Left forelimb (tissue), 1 donor: ENCODE measurements around the gene FAM50A.
A peak's percentile ranks its signal among the peaks of the same experiment; 100 is the strongest.

Source experiments
- DNase-seq: peaks from one replicate; pipeline ENCODE4 v3.0.0-alpha.2; 2018; ENCODE audit warnings: low spot score

Gene FAM50A

DNA sequence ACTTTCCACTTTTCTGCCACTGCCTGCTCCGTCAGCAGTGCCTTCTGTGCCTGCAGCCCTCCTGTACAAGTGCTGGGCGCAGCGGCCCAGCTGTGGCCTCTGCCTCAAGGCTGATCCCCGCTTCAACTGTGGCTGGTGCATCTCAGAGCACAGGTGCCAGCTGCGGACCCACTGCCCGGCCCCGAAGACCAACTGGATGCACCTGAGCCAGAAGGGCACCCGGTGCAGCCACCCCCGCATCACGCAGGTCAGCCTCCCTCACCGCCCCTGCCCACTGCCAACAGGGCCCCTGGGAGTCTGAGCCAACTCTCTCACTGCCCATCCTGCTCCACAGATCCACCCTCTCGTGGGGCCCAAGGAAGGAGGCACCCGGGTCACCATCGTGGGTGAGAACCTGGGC, 21.7 kb downstream of the FAM50A start:
- DNase-seq: no peak

DNA sequence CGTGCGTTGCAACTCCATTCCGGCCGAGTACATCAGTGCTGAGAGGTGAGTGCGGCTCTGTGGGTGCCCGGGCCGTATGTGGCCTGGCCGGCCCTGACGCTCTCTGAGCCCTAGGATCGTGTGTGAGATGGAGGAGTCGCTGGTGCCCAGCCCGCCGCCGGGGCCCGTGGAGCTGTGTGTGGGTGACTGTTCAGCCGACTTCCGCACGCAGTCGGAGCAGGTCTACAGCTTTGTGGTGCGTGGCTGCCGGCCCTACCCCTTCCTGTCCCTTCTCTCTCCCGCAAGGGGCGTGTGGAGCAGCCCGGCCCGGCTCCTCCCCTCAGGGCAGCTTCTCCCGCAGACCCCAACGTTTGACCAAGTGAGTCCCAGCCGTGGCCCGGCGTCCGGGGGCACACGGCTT, 22.1 kb downstream of the FAM50A start:
- DNase-seq: no peak

DNA sequence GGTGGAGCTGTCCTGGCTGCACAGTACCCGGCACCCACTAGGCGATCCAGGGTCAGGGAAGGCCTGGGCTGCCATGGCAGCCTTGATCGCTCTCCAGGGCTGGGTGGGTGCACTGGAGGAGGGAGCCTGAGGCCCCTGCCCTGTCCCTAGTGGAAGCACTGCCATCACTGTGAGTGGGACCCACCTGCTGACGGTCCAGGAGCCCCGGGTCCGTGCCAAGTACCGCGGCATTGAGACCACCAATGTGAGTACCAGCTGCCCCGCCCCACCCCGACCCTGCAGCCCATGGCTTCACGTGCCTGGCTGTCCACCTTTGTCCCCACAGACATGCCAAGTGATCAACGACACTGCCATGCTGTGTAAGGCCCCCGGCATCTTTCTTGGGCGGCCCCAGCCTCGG, 23.0 kb downstream of the FAM50A start:
- DNase-seq: no peak

DNA sequence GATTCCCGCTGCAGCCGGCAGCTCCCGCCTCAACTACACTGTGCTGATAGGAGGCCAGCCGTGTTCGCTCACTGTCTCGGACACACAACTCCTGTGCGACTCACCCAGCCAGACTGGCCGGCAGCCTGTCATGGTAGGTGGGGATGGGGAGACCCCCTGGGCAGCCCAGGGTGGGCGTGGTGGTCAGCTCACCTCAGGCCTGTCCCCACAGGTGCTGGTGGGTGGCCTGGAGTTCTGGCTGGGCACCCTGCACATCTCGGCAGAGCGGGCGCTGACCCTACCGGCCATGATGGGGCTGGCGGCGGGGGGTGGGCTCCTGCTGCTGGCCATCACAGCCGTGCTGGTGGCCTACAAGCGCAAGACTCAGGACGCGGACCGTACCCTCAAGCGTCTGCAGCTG, 23.6 kb downstream of the FAM50A start:
- DNase-seq: no peak

DNA sequence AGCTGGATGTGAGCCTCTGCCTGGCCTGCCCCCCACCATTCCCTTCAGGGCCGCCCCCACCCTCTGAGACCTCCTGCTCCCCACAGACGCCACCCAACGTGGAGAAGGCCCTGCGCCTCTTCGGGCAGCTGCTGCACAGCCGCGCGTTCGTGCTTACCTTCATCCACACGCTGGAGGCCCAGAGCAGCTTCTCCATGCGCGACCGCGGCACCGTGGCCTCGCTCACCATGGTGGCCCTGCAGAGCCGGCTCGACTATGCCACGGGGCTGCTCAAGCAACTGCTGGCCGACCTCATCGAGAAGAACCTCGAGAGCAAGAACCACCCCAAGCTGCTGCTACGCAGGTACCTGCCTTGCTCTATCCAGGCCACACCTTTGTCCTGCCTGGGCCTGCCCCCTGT, 24.3 kb downstream of the FAM50A start:
- no peak for DNase-seq

DNA sequence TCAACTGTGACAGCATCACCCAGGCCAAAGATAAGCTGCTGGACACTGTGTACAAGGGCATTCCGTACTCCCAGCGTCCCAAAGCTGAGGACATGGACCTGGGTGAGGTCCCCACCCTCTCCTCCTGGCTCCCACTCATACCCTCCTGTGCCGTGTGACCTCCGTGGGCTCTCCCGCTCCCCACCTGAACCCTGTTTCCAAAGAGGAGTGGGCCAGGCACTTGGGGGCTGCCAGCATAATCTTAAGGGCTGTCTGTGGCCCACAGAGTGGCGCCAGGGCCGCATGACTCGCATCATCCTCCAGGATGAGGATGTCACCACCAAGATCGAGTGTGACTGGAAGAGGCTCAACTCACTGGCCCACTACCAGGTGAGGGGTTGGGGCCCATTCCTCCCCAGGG, 25.2 kb downstream of the FAM50A start:
- DNase-seq: no peak

DNA sequence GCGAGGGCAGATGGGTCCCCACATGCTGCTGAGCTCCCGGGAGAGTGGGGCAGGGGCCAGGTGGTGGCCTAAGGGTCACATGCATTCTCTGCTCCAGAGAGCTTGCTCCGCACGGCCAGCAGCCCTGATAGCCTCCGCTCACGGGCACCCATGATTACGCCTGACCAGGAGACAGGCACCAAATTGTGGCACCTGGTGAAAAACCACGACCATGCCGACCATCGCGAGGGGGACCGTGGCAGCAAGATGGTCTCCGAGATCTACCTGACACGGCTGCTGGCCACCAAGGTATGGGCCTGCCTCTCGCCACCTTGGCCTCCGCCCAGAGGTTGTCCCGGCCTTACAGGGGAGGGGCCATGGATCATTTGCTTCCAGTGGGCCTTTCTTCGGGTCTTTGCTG, 25.9 kb downstream of the FAM50A start:
- no peak for DNase-seq

DNA sequence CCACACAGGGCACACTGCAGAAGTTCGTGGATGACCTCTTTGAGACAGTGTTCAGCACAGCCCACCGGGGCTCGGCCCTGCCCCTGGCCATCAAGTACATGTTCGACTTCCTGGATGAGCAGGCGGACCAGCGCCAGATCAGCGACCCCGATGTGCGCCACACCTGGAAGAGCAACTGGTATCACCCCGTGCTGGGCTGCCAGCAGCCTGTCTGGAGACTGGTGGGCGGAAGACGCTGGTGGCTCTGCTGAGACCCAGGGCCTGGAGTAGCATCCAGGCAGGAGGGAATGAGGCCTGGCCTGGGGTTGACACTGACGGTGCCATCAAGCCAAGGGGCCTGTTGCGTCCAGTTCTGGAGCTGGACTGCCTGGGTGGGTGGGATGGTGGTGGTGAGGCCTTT, 26.5 kb downstream of the FAM50A start:
- DNase-seq: no peak

DNA sequence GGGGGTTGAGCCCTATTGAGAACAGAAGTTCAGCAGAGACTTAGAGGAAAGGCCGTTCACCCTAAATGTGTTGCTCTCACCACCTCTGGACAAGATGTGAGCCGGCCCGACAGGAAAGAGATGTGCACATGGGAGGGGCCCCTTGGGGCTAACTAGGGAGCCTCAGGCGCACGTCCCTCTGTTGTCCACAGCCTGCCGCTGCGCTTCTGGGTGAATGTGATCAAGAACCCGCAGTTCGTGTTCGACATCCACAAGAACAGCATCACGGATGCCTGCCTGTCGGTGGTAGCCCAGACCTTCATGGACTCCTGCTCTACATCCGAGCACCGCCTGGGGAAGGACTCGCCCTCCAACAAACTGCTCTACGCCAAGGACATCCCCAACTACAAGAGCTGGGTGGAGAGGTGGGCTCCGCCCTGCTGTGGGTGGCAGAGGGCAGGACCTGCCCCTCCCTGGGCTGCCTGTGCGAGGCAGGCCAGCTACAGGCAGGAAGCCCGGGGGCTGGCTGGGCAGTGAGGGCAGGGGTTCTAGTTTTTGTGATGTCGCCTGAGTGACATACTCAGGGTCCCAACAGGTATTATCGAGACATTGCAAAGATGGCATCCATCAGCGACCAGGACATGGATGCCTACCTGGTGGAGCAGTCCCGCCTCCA, 27.1 kb downstream of the FAM50A start:
- no peak for DNase-seq

DNA sequence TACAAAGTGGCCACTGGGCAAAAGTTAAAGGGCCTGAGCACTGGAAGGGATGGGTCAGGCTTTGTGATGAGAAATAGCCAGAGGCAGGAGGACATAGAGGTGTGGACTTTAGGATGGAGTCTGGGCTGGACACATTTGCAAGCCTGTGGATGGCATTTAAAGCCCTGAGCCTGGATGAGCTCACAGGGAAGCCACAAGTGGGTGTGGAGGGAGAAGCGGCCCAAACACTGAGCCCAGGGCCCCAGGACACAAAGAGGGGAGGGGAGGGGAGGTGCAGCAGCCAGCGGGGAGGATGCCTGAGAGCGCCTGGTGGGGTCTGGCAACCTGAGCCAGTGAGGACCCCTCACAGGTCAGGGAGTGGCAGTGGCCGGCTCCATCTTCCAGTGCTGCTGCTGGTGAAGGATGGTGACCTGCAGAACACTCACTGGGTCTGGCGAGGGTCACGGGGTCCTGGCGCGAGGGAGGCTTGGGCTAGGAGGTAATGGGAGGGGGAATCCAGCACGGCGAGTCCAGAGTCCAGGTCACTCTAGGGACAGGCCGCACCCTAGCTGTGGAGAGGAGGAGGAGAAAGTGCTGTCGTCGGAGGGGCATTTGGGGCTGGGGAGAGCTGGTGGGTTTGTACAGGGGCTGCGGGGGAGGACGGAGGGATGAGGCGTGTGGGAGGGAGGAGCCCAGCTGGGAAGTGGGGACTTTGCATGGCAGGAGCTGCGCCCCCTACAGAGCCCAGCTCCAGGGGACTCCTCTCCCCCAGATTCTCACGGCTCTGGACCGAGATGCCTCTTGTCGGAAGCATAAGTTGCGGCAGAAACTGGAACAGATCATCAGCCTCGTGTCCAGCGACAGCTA, 28.1 kb downstream of the FAM50A start:
- no peak for DNase-seq

DNA sequence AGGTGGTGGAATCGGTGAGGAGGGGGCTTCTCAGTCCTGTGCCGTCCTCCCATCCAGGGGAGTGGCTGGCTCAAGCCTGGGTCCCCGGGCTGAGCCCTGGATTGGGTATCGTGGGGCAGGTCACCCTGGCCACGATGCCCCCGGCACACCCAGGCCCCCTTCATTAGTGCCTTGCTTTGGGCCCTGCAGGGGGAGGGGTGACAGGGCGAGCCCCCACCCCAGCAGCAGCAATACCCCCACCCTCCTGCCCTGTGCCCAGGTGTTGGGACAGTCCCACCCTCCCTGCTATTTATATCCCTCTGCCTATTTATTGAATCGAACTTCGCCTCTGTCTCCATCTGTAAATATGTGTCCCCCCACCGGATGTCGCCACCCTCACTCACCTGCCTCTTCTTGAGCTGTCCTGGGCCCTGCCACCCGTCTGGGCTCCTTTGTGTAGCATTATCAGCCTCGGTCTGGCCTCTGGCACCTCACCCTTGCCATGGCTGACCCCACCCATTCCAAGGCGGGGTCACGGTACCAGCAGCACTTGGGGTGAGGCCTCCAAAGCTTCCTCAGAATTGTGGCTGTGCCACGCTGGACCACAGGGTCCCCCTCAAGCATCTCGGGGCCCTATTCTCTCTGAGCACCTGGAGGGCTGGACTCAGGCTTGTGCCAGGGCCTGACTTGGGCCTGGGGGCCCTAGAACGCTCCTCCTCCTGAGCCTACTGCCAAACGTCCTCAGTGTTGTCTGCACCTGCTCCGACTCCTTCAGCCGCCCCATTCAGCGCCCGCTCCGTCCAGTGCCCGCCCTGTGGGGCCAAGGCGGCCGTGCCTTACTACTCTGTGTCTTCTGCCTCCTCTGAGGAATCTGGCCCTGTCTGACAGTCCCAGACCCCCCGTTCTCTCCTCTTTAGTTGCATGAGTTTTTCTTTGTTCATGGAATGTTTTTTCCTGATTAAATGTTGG, 29.0 kb downstream of the FAM50A start:
- DNase-seq: peak; percentile 50

DNA sequence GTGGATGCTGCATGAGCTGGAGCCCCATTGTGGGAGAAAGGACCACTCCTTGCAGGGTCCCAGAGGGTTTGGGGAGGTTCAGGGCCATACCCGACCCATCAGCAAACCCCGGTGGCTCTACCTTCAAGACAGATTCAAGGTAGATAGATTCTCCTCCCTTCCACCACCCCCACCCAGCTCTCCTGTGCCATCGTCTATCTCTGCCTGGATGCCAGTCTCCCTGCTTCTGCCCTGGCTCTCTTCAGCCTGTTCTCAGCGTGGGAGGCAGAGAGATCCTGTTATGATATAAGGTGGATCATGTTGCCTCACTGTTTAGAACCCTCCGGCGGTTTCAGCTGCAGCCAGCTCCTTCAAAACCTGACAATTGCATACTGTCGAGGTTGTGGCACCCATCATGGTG, 29.7 kb downstream of the FAM50A start:
- no peak for DNase-seq

DNA sequence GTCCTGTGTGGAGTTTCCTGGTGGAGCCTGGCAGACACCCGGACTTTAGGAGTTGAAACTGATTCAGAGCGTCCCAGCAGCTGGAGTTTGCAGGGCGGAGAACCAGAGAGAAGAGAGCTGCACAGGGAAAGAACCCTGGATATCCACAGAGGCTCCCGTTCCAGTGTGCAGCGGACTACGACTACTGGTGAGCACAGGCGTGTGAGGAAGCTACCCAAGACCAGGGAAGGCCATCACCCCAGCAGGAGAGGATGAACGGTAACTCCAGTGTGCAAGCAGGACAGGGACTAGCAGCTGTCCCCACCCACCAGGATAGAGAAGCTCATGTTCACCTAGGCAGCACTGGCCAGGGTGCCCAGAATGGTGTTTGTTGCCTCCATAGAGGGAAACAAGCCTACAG, 32.9 kb downstream of the FAM50A start:
- DNase-seq: no peak

DNA sequence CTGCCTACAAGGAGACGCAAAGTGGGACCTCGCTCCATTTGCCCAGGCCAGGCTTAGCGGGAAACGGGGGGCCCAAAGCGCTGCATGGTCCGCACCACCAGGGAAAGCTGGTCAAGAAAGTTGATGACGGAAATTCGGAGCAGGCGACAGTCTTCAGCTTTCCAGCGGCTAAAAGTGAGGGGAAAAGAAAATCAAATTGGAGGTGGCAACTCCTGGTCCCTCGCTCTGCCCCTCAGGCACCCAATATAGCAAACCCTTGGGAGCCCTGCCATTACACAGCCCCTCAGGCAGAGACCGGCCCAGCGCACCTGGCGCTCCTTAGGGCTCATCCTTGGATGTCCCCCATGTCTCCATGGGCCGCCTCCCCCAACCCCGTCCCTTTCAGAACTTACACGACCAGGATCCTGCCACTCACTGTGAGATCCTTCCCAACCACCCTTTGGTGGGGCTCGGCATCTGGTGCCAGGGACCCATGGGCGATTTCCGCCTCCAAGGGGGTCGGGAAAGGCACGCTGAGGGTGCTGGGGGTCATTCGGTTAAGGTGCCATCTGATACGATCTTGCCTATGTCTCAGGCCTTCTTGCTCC, 34.0 kb downstream of the FAM50A start:
- DNase-seq: no peak

DNA sequence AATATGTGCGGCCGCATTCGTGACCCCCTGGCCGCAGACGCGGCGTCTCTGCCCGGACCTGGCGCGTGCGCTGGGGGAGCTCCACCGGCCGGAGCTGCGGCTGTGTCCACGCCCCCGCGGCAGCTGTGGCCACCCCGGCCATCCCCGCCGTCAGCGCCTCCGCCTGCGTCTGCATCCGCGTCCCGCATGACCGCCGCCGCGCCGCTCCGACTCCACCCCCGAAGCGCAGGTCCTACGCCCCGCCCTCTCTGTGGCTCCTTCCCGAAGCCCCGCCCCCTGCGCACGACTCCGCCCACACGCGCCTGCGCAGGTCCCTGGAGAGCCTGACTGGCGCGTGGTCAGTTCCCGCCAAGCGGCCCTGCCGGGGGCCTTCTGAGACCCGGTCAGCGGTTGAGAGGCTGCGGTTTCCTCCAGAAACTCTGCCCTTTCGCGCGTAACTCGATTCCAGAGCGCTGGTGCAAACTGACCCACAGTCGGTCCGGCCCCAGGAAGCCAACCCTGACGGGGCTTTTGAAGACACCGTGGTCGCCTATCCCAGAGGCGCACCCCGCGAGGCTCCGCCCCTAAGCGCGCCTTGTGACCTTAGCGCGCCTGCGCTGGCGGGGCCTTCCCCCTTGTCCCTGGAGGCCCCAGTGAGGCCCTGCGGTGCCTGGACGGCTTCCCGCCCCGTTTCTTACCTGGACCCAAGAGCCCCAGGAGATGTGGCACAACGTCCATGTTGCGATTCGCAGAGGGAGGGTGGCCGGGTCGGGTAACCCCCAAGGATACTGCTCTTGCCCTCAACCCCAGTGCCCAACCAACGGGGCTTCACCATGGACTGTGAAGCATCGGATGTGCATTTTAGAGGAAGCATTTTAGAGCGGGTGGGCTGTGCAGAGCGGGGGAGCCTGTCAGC, 35.0 kb downstream of the FAM50A start, which contains the start of gene LAGE3:
Gene LAGE3 (minus strand): TSS at position 554 of the 895 bp plus-strand sequence. CDS start 366 bp downstream, at position 188.
- peak; percentile 95 for DNase-seq

DNA sequence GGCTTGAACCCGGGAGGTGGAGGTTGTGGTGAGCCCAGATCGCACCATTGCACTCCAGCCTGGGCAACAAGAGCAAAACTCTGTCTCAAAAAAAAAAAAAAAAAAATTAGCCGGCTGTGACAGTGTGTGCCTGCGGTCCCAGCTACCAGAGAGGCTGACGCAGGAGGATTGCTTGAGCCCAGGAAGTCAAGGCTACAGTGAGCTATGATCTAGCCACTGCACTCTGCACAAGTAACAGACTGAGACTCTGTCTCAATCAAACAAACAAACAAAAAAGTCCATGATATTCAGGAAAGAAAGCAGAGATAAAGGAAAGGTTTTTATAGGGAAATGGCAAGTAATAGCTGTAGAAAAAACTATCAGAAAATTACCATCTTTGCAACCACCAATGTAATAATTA, 37.3 kb downstream of the FAM50A start:
- DNase-seq: no peak

DNA sequence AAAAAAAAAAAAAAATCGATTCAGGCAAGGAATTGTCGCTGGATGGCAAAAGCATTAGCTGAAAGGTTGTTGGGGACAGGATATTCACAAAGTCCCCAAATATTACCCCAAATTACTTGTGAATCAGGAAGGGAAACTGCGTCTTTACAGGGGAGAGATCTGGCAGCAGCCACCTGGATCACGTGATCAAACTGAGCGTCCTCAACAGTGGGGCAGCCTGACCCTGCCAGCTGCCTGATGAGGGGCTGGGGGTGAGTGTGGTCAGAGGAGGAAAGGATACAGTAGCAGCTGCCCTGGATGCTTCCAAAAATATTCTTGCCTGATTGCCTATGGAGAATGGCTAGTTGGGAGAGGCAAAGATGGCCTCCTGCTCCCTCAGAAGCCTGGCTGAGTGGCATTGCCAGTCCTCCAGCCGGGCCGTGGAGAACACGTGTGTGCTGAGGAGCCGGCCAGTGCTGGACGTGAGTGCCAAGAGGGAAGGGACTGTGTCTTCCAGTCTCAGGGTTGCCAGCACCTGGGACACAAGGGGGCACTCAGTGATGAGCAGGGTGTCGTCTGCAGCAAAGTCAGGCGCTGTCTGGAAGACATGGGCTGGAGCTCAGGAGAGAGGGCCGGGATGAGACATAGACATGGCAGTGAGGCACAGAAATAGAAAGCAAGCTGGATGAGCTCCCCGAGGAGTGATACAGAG, 38.1 kb downstream of the FAM50A start:
- no peak for DNase-seq

DNA sequence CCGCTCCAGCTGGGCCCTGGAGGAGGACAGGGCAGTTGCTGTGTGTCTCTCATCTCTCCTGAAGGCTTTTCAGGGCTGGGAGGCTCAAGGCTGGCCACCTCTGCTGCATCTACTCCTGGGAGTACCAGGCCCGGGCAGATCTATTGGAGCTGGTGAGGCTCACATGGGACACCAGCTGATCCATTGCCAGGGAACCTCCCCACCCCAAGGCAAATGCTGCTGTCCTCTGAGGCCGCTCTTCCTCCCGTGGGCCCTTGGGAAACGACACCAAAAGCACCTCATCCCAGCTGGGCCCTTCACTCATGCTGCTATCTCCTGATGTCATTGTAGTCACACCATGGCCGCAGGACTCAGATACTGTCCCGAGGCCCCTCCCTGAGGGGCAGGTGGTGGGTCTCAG, 38.8 kb downstream of the FAM50A start:
- DNase-seq: no peak

DNA sequence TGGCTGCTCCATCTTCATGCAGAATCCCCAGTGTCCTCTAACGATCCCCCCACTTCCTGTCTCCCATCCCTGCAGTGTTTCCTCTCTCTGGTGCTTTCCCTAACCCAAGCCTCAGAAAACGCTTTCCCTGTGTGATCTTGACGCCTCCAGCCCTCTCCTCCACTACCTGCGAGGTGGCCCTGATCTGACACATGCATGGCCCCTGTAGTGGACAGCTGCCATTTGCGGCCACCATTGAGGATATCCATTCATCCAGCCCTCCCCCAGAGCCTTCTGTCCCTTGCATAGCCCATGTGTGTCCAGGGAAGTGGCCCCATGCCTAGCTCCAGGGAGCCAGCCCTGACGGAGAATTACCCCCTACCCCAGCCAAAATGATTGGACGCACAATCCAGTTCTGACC, 39.4 kb downstream of the FAM50A start:
- DNase-seq: no peak
